HepG2 (cell line): ENCODE results near the gene SLC22A15. TPM values are rescaled to one million over a fixed set of nuclear protein-coding genes. Genes with fewer than 3 reads are reported as not detected.

Experiments used
- ATAC-seq: fragments of 200-7000 bp; cut with Tn5 transposase; 3 replicates; pipeline ENCODE4 v1.9.1; 2020; ENCODE audit warnings: mild to moderate bottlenecking, moderate library complexity
- BruUV-seq: library from RNA; stranded (reverse); fragments of 400-500 nt; replicated peaks from 2 replicates; lab custom pipeline; 2021; lab: Mats Ljungman, UMichigan
- CTCF ChIA-PET: fragments of 300-600 bp; formaldehyde crosslinking; extraction: SDS; loops from one replicate; lab custom pipeline; 2021; ENCODE audit warnings: low total read pairs, inconsistent platforms, low intra/inter-chr PET ratio; lab: Yijun Ruan, JAX
- POLR2A ChIA-PET: fragments of 350-600 bp; sonication (Branson Sonifier 250); formaldehyde crosslinking; loops from one replicate; lab custom pipeline; 2020; ENCODE audit warnings: antibody characterized with exemption, inconsistent platforms; lab: Yijun Ruan, JAX
- DNase-seq: peaks from one replicate; pipeline ENCODE4 v3.0.0-alpha.2; 2015; ENCODE audit warnings: low spot score
- FAIRE-seq: peaks from 3 replicates; lab custom pipeline; 2011; peaks lifted over from hg19 to GRCh38; lab: Jason Lieb, UNC
- H2AFZ ChIP-seq: one replicate; pipeline ENCODE4 v1.6.1; 2011; ENCODE audit warnings: low read length, inconsistent platforms
- H3K27ac ChIP-seq: fragments of 300-600 bp; 3 replicates; pipeline ENCODE4 v1.8.0; 2011; ENCODE audit warnings: mixed run types, mild to moderate bottlenecking, mixed read lengths, low read length, inconsistent platforms; ENCODE audit not compliant: insufficient read depth; ENCODE audit errors: extremely low read length
- H3K27me3 ChIP-seq, 2 experiments: fragments of 200-600 bp in 1 of 2; 2 replicates in 1 of 2; 3 replicates in 1 of 2; pipeline versions ENCODE4 v1.6.0 to v1.8.0; 2011; ENCODE audit warnings: low read length in 2 of 2, mild to moderate bottlenecking in 2 of 2, moderate library complexity in 2 of 2, inconsistent platforms in 1 of 2; ENCODE audit not compliant: insufficient read depth in 2 of 2, control insufficient read depth in 1 of 2
- H3K36me3 ChIP-seq, 2 experiments: fragments of 200-600 bp in 1 of 2; replicated peaks in 1 of 2; 2 replicates in 1 of 2; 3 replicates in 1 of 2; pipeline versions ENCODE4 v1.5.1 to v1.8.0; 2011; ENCODE audit warnings: low read length in 2 of 2, inconsistent platforms in 1 of 2; ENCODE audit not compliant: insufficient read depth in 2 of 2, control insufficient read depth in 1 of 2
- H3K4me1 ChIP-seq: 2 replicates; pipeline ENCODE4 v1.5.1; 2012; ENCODE audit warnings: low read length, inconsistent platforms; ENCODE audit not compliant: insufficient read depth
- H3K4me2 ChIP-seq: 2 replicates; pipeline ENCODE4 v1.6.0; 2011; ENCODE audit warnings: low read depth, low read length, inconsistent platforms
- H3K4me3 ChIP-seq, 3 experiments: fragments of 200-600 bp in 1 of 3; sonication (generic), shearing (Covaris generic) in 1 of 3; replicated peaks in 1 of 3; 2 replicates each; pipeline ENCODE4 v1.5.1; 2011 to 2016; ENCODE audit warnings: low read length in 3 of 3, inconsistent platforms in 2 of 3, low read depth in 2 of 3, mild to moderate bottlenecking in 2 of 3, control low read depth in 1 of 3, mixed read lengths in 1 of 3; ENCODE audit not compliant: insufficient read depth in 1 of 3
- H3K79me2 ChIP-seq: one replicate; pipeline ENCODE4 v1.6.1; 2011; ENCODE audit warnings: low read length, inconsistent platforms; ENCODE audit not compliant: insufficient read depth
- H3K9ac ChIP-seq: 2 replicates; pipeline ENCODE4 v1.6.0; 2011; ENCODE audit warnings: mild to moderate bottlenecking, low read depth, low read length, inconsistent platforms; ENCODE audit not compliant: insufficient read depth
- H3K9me3 ChIP-seq: 2 replicates; pipeline ENCODE4 v1.5.1; 2012; ENCODE audit warnings: mild to moderate bottlenecking, low read length
- H4K20me1 ChIP-seq: 2 replicates; pipeline ENCODE4 v1.6.0; 2011; ENCODE audit warnings: inconsistent platforms, mild to moderate bottlenecking, low read length, moderate library complexity; ENCODE audit not compliant: insufficient read depth
- CHCHD3 ChIP-seq: sonication (generic); formaldehyde crosslinking; IDR thresholded peaks from 2 replicates; pipeline ENCODE4 v1.8.0; 2022; ENCODE audit warnings: mild to moderate bottlenecking, missing genetic modification reagents, moderate library complexity
- DNMT3B ChIP-seq: conservative IDR thresholded peaks from 2 replicates; pipeline ENCODE4 v1.6.1; 2016; ENCODE audit warnings: missing biosample characterization, control low read depth
- E2F2 ChIP-seq: sonication (generic); formaldehyde crosslinking; IDR thresholded peaks from 2 replicates; pipeline ENCODE4 v1.4.0; 2020; ENCODE audit warnings: missing genetic modification reagents, borderline replicate concordance
- GATAD1 ChIP-seq: IDR thresholded peaks from 2 replicates; pipeline ENCODE4 v1.6.1; 2016; ENCODE audit warnings: missing genetic modification reagents, missing compliant biosample characterization
- HDAC1 ChIP-seq: sonication (generic); formaldehyde crosslinking; IDR thresholded peaks from 2 replicates; pipeline ENCODE4 v1.5.1; 2020; ENCODE audit warnings: mild to moderate bottlenecking, missing genetic modification reagents
- MTA1 ChIP-seq: sonication (generic); formaldehyde crosslinking; IDR thresholded peaks from 2 replicates; pipeline ENCODE4 v1.4.0; 2020; ENCODE audit warnings: missing genetic modification reagents, mild to moderate bottlenecking, borderline replicate concordance
- POGK ChIP-seq: sonication (generic); formaldehyde crosslinking; conservative IDR thresholded peaks from 2 replicates; pipeline ENCODE4 v1.8.0; 2022; ENCODE audit warnings: mild to moderate bottlenecking, moderate library complexity, missing genetic modification reagents
- SNRNP70 ChIP-seq: fragments of 200-400 bp; formaldehyde crosslinking; IDR thresholded peaks from 2 replicates; pipeline ENCODE4 v1.6.1; 2017; ENCODE audit warnings: mild to moderate bottlenecking, low read depth, low read length, moderate library complexity
- SSRP1 ChIP-seq: IDR thresholded peaks from 2 replicates; pipeline ENCODE4 v1.6.1; 2016; ENCODE audit warnings: control low read depth
- TEAD3 ChIP-seq: optimal IDR thresholded peaks from 2 replicates; pipeline ENCODE3; 2016; ENCODE audit warnings: borderline replicate concordance
- WIZ ChIP-seq: sonication (generic); formaldehyde crosslinking; IDR thresholded peaks from 2 replicates; pipeline ENCODE4 v1.5.1; 2020; ENCODE audit warnings: mild to moderate bottlenecking, missing genetic modification reagents
- ZFYVE20 ChIP-seq: sonication (generic); formaldehyde crosslinking; IDR thresholded peaks from 2 replicates; pipeline ENCODE4 v1.8.0; 2023; ENCODE audit warnings: low read depth, mild to moderate bottlenecking, moderate library complexity, missing genetic modification reagents, borderline replicate concordance
- ZNF256 ChIP-seq: sonication (generic); formaldehyde crosslinking; conservative IDR thresholded peaks from 2 replicates; pipeline ENCODE4 v1.4.0; 2020; ENCODE audit warnings: missing genetic modification reagents
- ZNF430 ChIP-seq: sonication (generic); formaldehyde crosslinking; IDR thresholded peaks from 2 replicates; pipeline ENCODE4 v1.9.0; 2021; ENCODE audit warnings: mild to moderate bottlenecking, missing genetic modification reagents
- ZNF570 ChIP-seq: sonication (generic); formaldehyde crosslinking; IDR thresholded peaks from 2 replicates; pipeline ENCODE4 v1.4.0; 2020; ENCODE audit warnings: mild to moderate bottlenecking, missing genetic modification reagents, borderline replicate concordance
- ZNF709 ChIP-seq: sonication (generic); formaldehyde crosslinking; IDR thresholded peaks from 2 replicates; pipeline ENCODE4 v1.5.0; 2020; ENCODE audit warnings: mild to moderate bottlenecking, missing genetic modification reagents
- ZNF776 ChIP-seq: sonication (generic); formaldehyde crosslinking; IDR thresholded peaks from 2 replicates; pipeline ENCODE4 v1.4.0; 2020; ENCODE audit warnings: mild to moderate bottlenecking, missing genetic modification reagents
- ZZZ3 ChIP-seq: sonication (generic); formaldehyde crosslinking; IDR thresholded peaks from 2 replicates; pipeline ENCODE4 v1.4.0; 2020; ENCODE audit warnings: missing genetic modification reagents, mild to moderate bottlenecking, borderline replicate concordance
- WGBS: methylation state at CpG from one replicate; pipeline ENCODE4 v1.1.6; 2017; ENCODE audit warnings: low lambda C conversion rate; 5-methylcytosine and 5-hydroxymethylcytosine counted together
- in situ Hi-C: cut with HindIII; loops from 2 replicates; pipeline ENCODE4 v1.10.0; 2017; ENCODE audit warnings: low pct_unique_long_range_greater_than_20kb; ENCODE audit not compliant: extremely low pct_ligation_motif_present
- intact Hi-C: fragments of 100-400 bp; cut with micrococcal nuclease; formaldehyde crosslinking; loops from one replicate; pipeline ENCODE4 v1.10.0; 2022; ENCODE audit not compliant: unreplicated experiment
- polyA plus RNA-seq, 8 experiments: library from polyadenylated mRNA; depleted of rRNA in 3 of 8; stranded (reverse) in 7 of 8; unstranded in 1 of 8; fragments of >200 nt; fragmentation: Illumina TruSeq in 4 of 8; extraction: Trizol in 4 of 8; gene quantifications; 2 replicates each; pipeline versions ENCODE4 v1.2.1 to v1.2.3, GENCODE V29; 2011 to 2016; ENCODE audit warnings: low read depth in 4 of 8, missing spikeins in 1 of 8, mixed read lengths in 1 of 8; ENCODE audit not compliant: insufficient read depth in 1 of 8
- total RNA-seq, 5 experiments: library from RNA; depleted of rRNA; stranded (reverse); fragments of >200 nt; fragmentation: Illumina TruSeq; extraction: Trizol; gene quantifications; 2 replicates each; pipeline ENCODE4 v1.2.3, GENCODE V29; 2016; ENCODE audit warnings: low read depth in 1 of 5

Gene SLC22A15
- total and polyA plus RNA-seq, 2 of the 13 experiments (the other 11 are each of a cell fraction or from before 2014, with no cell fraction given) = 0.24 to 1.7 TPM

GRCh38 chr1:116024626-116025025 is 48.3 kb downstream of the SLC22A15 start:
- POLR2A ChIA-PET = no interaction called here
- intact Hi-C loops = no loop called here
- CTCF ChIA-PET = no interaction called here

GRCh38 chr1:116026631-116027030 is 50.3 kb downstream of the SLC22A15 start:
- POLR2A ChIA-PET = no interaction called here
- 52% methylated on average over 4 of the region's 4 CpGs for WGBS
- no peaks in the 10 kb centered on the region for H3K79me2 ChIP-seq
- in situ Hi-C loops = no loop called here
- no peak for ATAC-seq
- no peak overlapping the region for H3K4me2 ChIP-seq
- no peaks in the 10 kb centered on the region for H3K36me3 ChIP-seq
- H2AFZ ChIP-seq = no peak overlapping the region
- H3K4me3 ChIP-seq = no peak overlapping the region
- no peaks in the 10 kb centered on the region for H3K4me1 ChIP-seq
- no peak for DNase-seq
- CTCF ChIA-PET = no interaction called here
- H3K9ac ChIP-seq = no peak overlapping the region
- no peak for FAIRE-seq
- H3K27ac ChIP-seq = no peak overlapping the region
- no peaks in the 10 kb centered on the region for H3K27me3 ChIP-seq
- no peak for TF ChIP-seq GATAD1 (CRISPR knock-in tag)
- no peak for TF ChIP-seq CHCHD3 (CRISPR knock-in tag)
- TF ChIP-seq ZNF570 (CRISPR knock-in tag) = no peak
- TF ChIP-seq ZNF776 = no peak
- TF ChIP-seq TEAD3 (CRISPR knock-in tag) = no peak
- no peak for TF ChIP-seq ZNF709
- no peak for TF ChIP-seq E2F2 (CRISPR knock-in tag)
- no peak for TF ChIP-seq ZZZ3 (CRISPR knock-in tag)
- no peak for TF ChIP-seq WIZ
- TF ChIP-seq MTA1 (CRISPR knock-in tag) = no peak
- no peak for TF ChIP-seq ZNF256 (CRISPR knock-in tag)
- TF ChIP-seq SSRP1 (CRISPR knock-in tag) = no peak
- no peak for TF ChIP-seq DNMT3B (CRISPR knock-in tag)
- TF ChIP-seq, all 625 proteins: peak for 0
- no peaks in the 10 kb centered on the region for H3K9me3 ChIP-seq
- no peaks in the 10 kb centered on the region for H4K20me1 ChIP-seq
- intact Hi-C loops = no loop called here
- BruUV-seq = no TSS peak

More at GRCh38 chr1:116024626-116025025, 48.3 kb downstream of the SLC22A15 start:
- Histone ChIP-seq H3K4me3 (no peak overlapping the region), H3K79me2 (no peaks in the 10 kb centered on the region), H3K9me3 (no peaks in the 10 kb centered on the region), H2AFZ (no peak overlapping the region), H3K9ac (no peak overlapping the region), H3K36me3 (no peaks in the 10 kb centered on the region), H3K27ac (no peak overlapping the region), H3K4me2 (no peak overlapping the region), H3K27me3 (no peaks in the 10 kb centered on the region), H3K4me1 (no peaks in the 10 kb centered on the region), H4K20me1 (no peaks in the 10 kb centered on the region)
- FAIRE-seq = no peak
- ATAC-seq = no peak
- in situ Hi-C loops = no loop called here
- DNase-seq = no peak
- BruUV-seq = no TSS peak
- TF ChIP-seq ZFYVE20 (no peak), POGK (CRISPR knock-in tag) (no peak), HDAC1 (CRISPR knock-in tag) (no peak), ZNF430 (CRISPR knock-in tag) (no peak), SNRNP70 (no peak)
- WGBS = 24% methylated on average over 3 of the region's 3 CpGs
